Measurements from ENCODE around the gene TLR9.

The TLR9 gene

GRCh38 chr3:52223449-52224408 lies 1.7 kb downstream of the TLR9 start:
- no peak overlapping the region for H3K4me3 ChIP-seq (ENCODE audit: low read depth, low read length)
- TF ChIP-seq CTCF (IDR thresholded peaks at IDR 0.05; ENCODE audit: borderline replicate concordance, insufficient read depth, low read depth, low read length) = no peak

- H3K4me3 ChIP-seq (ENCODE audit: low read depth, low read length) = no peak overlapping the region
- TF ChIP-seq CTCF (IDR thresholded peaks at IDR 0.05; ENCODE audit: borderline replicate concordance, insufficient read depth, low read depth, low read length) = no peak
Observed at GRCh38 chr3:52222319-52223221, 2.9 kb downstream of the TLR9 start.

- no peak for TF ChIP-seq CTCF (IDR thresholded peaks at IDR 0.05; ENCODE audit: borderline replicate concordance, insufficient read depth, low read depth, low read length)
- H3K4me3 ChIP-seq (ENCODE audit: low read depth, low read length) = no peak overlapping the region
Observed at GRCh38 chr3:52221563-52222318, 3.7 kb downstream of the TLR9 start.

GRCh38 chr3:52221141-52221562 lies 4.3 kb downstream of the TLR9 start:
- TF ChIP-seq CTCF (IDR thresholded peaks at IDR 0.05; ENCODE audit: borderline replicate concordance, insufficient read depth, low read depth, low read length) = no peak
- H3K4me3 ChIP-seq (ENCODE audit: low read depth, low read length) = no peak overlapping the region

GRCh38 chr3:52220380-52221026 lies 4.9 kb downstream of the TLR9 start:
- peak; percentile 97 for TF ChIP-seq CTCF (IDR thresholded peaks at IDR 0.05; ENCODE audit: borderline replicate concordance, insufficient read depth, low read depth, low read length)
- no peak overlapping the region for H3K4me3 ChIP-seq (ENCODE audit: low read depth, low read length)

- TF ChIP-seq CTCF (IDR thresholded peaks at IDR 0.05; ENCODE audit: borderline replicate concordance, insufficient read depth, low read depth, low read length) = no peak
- no peak overlapping the region for H3K4me3 ChIP-seq (ENCODE audit: low read depth, low read length)
Observed at GRCh38 chr3:52218937-52219650, 6.4 kb downstream of the TLR9 start.

Data from GM12875 (cell line).